K562 (cell line): ENCODE results near the gene KLK1. TPM values are rescaled to one million over a fixed set of nuclear protein-coding genes. Genes with fewer than 3 reads are reported as not detected.
A peak's percentile ranks its signal among the peaks of the same experiment; 100 is the strongest.

Source experiments
- ATAC-seq: fragments of 200-7000 bp; cut with Tn5 transposase; 3 replicates; pipeline ENCODE4 v1.9.1; 2020; ENCODE audit warnings: moderate library complexity
- BruUV-seq: library from RNA; stranded (reverse); fragments of 400-500 nt; replicated peaks from 2 replicates; lab custom pipeline; 2021; lab: Mats Ljungman, UMichigan
- CTCF ChIA-PET: fragments of 300-600 bp; formaldehyde crosslinking; extraction: SDS; loops from one replicate; lab custom pipeline; 2021; ENCODE audit warnings: low intra/inter-chr PET ratio; lab: Yijun Ruan, JAX
- POLR2A ChIA-PET: fragments of 300-600, 350-650 bp; sonication (Branson Sonifier 250); formaldehyde crosslinking; extraction: SDS; loops from one replicate; lab custom pipeline; 2021; ENCODE audit warnings: antibody characterized with exemption, inconsistent platforms; lab: Yijun Ruan, JAX
- DNase-seq, 4 experiments: peaks; one replicate each; pipeline versions ENCODE4 v3.0.0 to v3.0.0-alpha.2; 2011 to 2018; ENCODE audit warnings: low spot score in 3 of 4, mixed read lengths in 3 of 4; ENCODE audit errors: extremely low read depth in 1 of 4
- FAIRE-seq: peaks from 2 replicates; lab custom pipeline; 2011; peaks lifted over from hg19 to GRCh38; lab: Jason Lieb, UNC
- H2AFZ ChIP-seq: 2 replicates; pipeline ENCODE4 v1.6.0; 2011; ENCODE audit warnings: low read depth, low read length, control low read depth, inconsistent platforms
- H3K27ac ChIP-seq: fragments of 200-600 bp; 3 replicates; pipeline ENCODE4 v1.8.0; 2011; ENCODE audit warnings: low read depth, mild to moderate bottlenecking, control low read depth, inconsistent platforms, low read length, moderate library complexity, mixed read lengths; ENCODE audit errors: extremely low read depth
- H3K27me3 ChIP-seq, 2 experiments: fragments of 300-600 bp in 1 of 2; 2 replicates in 1 of 2; 3 replicates in 1 of 2; pipeline versions ENCODE4 v1.6.0 to v1.8.0; 2011; ENCODE audit warnings: inconsistent platforms in 2 of 2, low read length in 2 of 2, mild to moderate bottlenecking in 1 of 2, mixed read lengths in 1 of 2, moderate library complexity in 1 of 2; ENCODE audit not compliant: control insufficient read depth in 2 of 2, insufficient read depth in 2 of 2
- H3K36me3 ChIP-seq: fragments of 300-600 bp; 3 replicates; pipeline ENCODE4 v1.8.0; 2011; ENCODE audit warnings: mild to moderate bottlenecking, low read length, inconsistent platforms; ENCODE audit not compliant: control insufficient read depth, insufficient read depth
- H3K4me1 ChIP-seq, 2 experiments: fragments of 200-600 bp in 1 of 2; replicated peaks in 1 of 2; 2 replicates in 1 of 2; 3 replicates in 1 of 2; pipeline versions ENCODE4 v1.5.1 to v1.8.0; 2011; ENCODE audit warnings: inconsistent platforms in 2 of 2, low read length in 2 of 2, mild to moderate bottlenecking in 1 of 2, mixed read lengths in 1 of 2, moderate library complexity in 1 of 2; ENCODE audit not compliant: control insufficient read depth in 2 of 2, insufficient read depth in 2 of 2
- H3K4me2 ChIP-seq: 2 replicates; pipeline ENCODE4 v1.6.1; 2011; ENCODE audit warnings: low read length, control low read depth, inconsistent platforms, mixed read lengths; ENCODE audit not compliant: insufficient read depth
- H3K4me3 ChIP-seq: fragments of 200-600 bp; sonication (generic), shearing (Covaris generic); 2 replicates; pipeline ENCODE4 v1.5.1; 2016; ENCODE audit warnings: control low read depth, inconsistent platforms
- H3K79me2 ChIP-seq: fragments of 200-600 bp; 3 replicates; pipeline ENCODE4 v1.8.0; 2011; ENCODE audit warnings: low read length, inconsistent platforms; ENCODE audit not compliant: control insufficient read depth, insufficient read depth
- H3K9ac ChIP-seq, 2 experiments: 2 replicates each; pipeline versions ENCODE4 v1.6.0 to v1.6.1; 2011; ENCODE audit warnings: low read depth in 2 of 2, low read length in 2 of 2, control low read depth in 1 of 2, inconsistent platforms in 1 of 2, mild to moderate bottlenecking in 1 of 2, mixed read lengths in 1 of 2; ENCODE audit not compliant: insufficient read depth in 1 of 2
- H3K9me1 ChIP-seq: one replicate; pipeline ENCODE4 v1.6.0; 2011; ENCODE audit warnings: inconsistent platforms, mild to moderate bottlenecking, low read length, moderate library complexity; ENCODE audit not compliant: control insufficient read depth, insufficient read depth
- H3K9me3 ChIP-seq: replicated peaks from 2 replicates; pipeline ENCODE4 v1.5.1; 2011; ENCODE audit warnings: low read depth, low read length, inconsistent platforms; ENCODE audit not compliant: control insufficient read depth, insufficient read depth
- H4K20me1 ChIP-seq: replicated peaks from 2 replicates; pipeline ENCODE4 v1.6.1; 2011; ENCODE audit warnings: low read length, inconsistent platforms, mixed read lengths; ENCODE audit not compliant: control insufficient read depth, insufficient read depth
- ARID1B ChIP-seq: fragments of 450-650 bp; IDR thresholded peaks from 2 replicates; pipeline ENCODE4 v1.6.1; 2016; ENCODE audit warnings: antibody characterized with exemption, mild to moderate bottlenecking, inconsistent platforms
- BHLHE40 ChIP-seq: IDR thresholded peaks from 2 replicates; pipeline ENCODE4 v1.6.1; 2011; ENCODE audit warnings: low read length, improper control_type of control experiment
- C11orf30 ChIP-seq: fragments of 450-650 bp; IDR thresholded peaks from 2 replicates; pipeline ENCODE4 v1.6.1; 2016; ENCODE audit warnings: low read depth, mild to moderate bottlenecking
- CEBPB ChIP-seq: fragments of 450-650 bp; IDR thresholded peaks from 2 replicates; pipeline ENCODE4 v1.6.1; 2016; ENCODE audit warnings: missing genetic modification characterization, missing compliant biosample characterization
- CHD2 ChIP-seq: IDR thresholded peaks from 2 replicates; pipeline ENCODE4 v1.6.1; 2011; ENCODE audit warnings: low read depth, low read length
- CXXC5 ChIP-seq: fragments of 250-450 bp; sonication (Bioruptor Pico); IDR thresholded peaks from 2 replicates; pipeline ENCODE4 v1.8.0; 2022; ENCODE audit warnings: inconsistent platforms, mild to moderate bottlenecking, moderate library complexity
- EGR1 ChIP-seq: fragments of 450-650 bp; conservative IDR thresholded peaks from 2 replicates; pipeline ENCODE4 v1.6.1; 2017; ENCODE audit warnings: mild to moderate bottlenecking
- FOXJ2 ChIP-seq: fragments of 200-800 bp; sonication (Bioruptor generic); IDR thresholded peaks from 2 replicates; pipeline ENCODE4 v1.6.1; 2016; ENCODE audit warnings: missing genetic modification characterization, missing compliant biosample characterization
- GABPB1 ChIP-seq: sonication (generic); formaldehyde crosslinking; IDR thresholded peaks from 2 replicates; pipeline ENCODE4 v1.8.0; 2022; ENCODE audit warnings: mild to moderate bottlenecking, missing genetic modification reagents
- GMEB1 ChIP-seq: fragments of 250-450 bp; sonication (Bioruptor Pico); IDR thresholded peaks from 2 replicates; pipeline ENCODE4 v1.4.0; 2020; ENCODE audit warnings: mild to moderate bottlenecking
- L3MBTL2 ChIP-seq: fragments of 450-650 bp; IDR thresholded peaks from 2 replicates; pipeline ENCODE4 v1.6.1; 2016; ENCODE audit warnings: mild to moderate bottlenecking, moderate library complexity
- LEF1 ChIP-seq: fragments of 450-650 bp; IDR thresholded peaks from 2 replicates; pipeline ENCODE4 v1.6.1; 2016; ENCODE audit warnings: mild to moderate bottlenecking
- MAFG ChIP-seq: fragments of 450-650 bp; conservative IDR thresholded peaks from 2 replicates; pipeline ENCODE4 v1.6.1; 2016; ENCODE audit warnings: missing genetic modification characterization, missing compliant biosample characterization
- NBN ChIP-seq: fragments of 450-650 bp; IDR thresholded peaks from 2 replicates; pipeline ENCODE4 v1.6.1; 2016; ENCODE audit warnings: low read depth, mild to moderate bottlenecking
- NFIC ChIP-seq: fragments of 450-650 bp; IDR thresholded peaks from 2 replicates; pipeline ENCODE4 v1.6.1; 2017; ENCODE audit warnings: mild to moderate bottlenecking, inconsistent platforms
- NRF1 ChIP-seq, 2 experiments: fragments of 450-650 bp; IDR thresholded peaks in 1 of 2; conservative IDR thresholded peaks in 1 of 2; 2 replicates each; pipeline ENCODE4 v1.6.1; 2014; ENCODE audit warnings: mild to moderate bottlenecking in 2 of 2
- RBBP5 ChIP-seq: fragments of 200-600 bp; sonication (generic); IDR thresholded peaks from 2 replicates; pipeline ENCODE4 v1.6.1; 2012; ENCODE audit warnings: borderline replicate concordance, mild to moderate bottlenecking, low read length, control low read depth, inconsistent platforms; ENCODE audit not compliant: insufficient read depth, poor library complexity, severe bottlenecking
- SP1 ChIP-seq: sonication (generic); formaldehyde crosslinking; IDR thresholded peaks from 2 replicates; pipeline ENCODE4 v1.8.1; 2022; ENCODE audit warnings: mild to moderate bottlenecking, missing genetic modification reagents
- TCF7 ChIP-seq: sonication (generic); IDR thresholded peaks from 2 replicates; pipeline ENCODE4 v1.6.1; 2016; ENCODE audit warnings: antibody characterized with exemption, borderline replicate concordance
- TFAM ChIP-seq: fragments of 250-450 bp; sonication (Bioruptor Pico); conservative IDR thresholded peaks from 2 replicates; pipeline ENCODE4 v1.5.0; 2021; ENCODE audit warnings: mild to moderate bottlenecking, moderate library complexity
- TFAP4 ChIP-seq: sonication (generic); formaldehyde crosslinking; IDR thresholded peaks from 2 replicates; pipeline ENCODE4 v1.8.0; 2022; ENCODE audit warnings: missing genetic modification reagents, mild to moderate bottlenecking, moderate library complexity, borderline replicate concordance
- WGBS: fragments of 100-300 bp; shearing (Covaris generic); methylation state at CpG from one replicate; pipeline ENCODE4 v1.1.6; 2016; ENCODE audit warnings: low coverage, mixed read lengths; ENCODE audit not compliant: insufficient coverage; ENCODE audit errors: missing lambda C conversion rate; 5-methylcytosine and 5-hydroxymethylcytosine counted together
- in situ Hi-C: fragments of 300-500 bp; cut with MboI; formaldehyde crosslinking; loops from 4 replicates; pipeline ENCODE4 v1.15.0; 2018; ENCODE audit warnings: inconsistent platforms, mixed read lengths
- intact Hi-C: fragments of 100-400 bp; cut with micrococcal nuclease; formaldehyde crosslinking; loops from 2 replicates; pipeline ENCODE4 v1.14.2; 2022
- polyA plus RNA-seq, 8 experiments: library from polyadenylated mRNA; depleted of rRNA in 4 of 8; stranded (reverse) in 5 of 8; unstranded in 3 of 8; fragments of >200 nt; fragmentation: Nextera tagmentation in 2 of 8; fragmentation: Illumina TruSeq in 1 of 8; extraction: Ambion mirVana in 2 of 8; extraction: Trizol in 1 of 8; gene quantifications; 2 replicates each; pipeline versions ENCODE4 v1.2.1 to v1.2.3, GENCODE V29; 2011 to 2014; ENCODE audit warnings: inconsistent platforms in 1 of 8, missing spikeins in 1 of 8
- total RNA-seq, 7 experiments: library from RNA; depleted of rRNA in 6 of 7; stranded (reverse); fragments of >200 nt in 6 of 7; fragmentation: Illumina TruSeq in 2 of 7; extraction: Trizol in 2 of 7; gene quantifications; 2 replicates each; pipeline versions ENCODE4 v1.2.1 to v1.2.3, GENCODE V29; 2011 to 2021; ENCODE audit warnings: low replicate concordance in 1 of 7

Gene KLK1
- total and polyA plus RNA-seq, 9 of the 15 experiments (the other 6 are each of a cell fraction or from before 2014, with no cell fraction given), result 0.87 to 15.4 (median 9.1) TPM

- DNase-seq (peak in 1 of 4 experiments; percentile 55), FAIRE-seq (no peak), ATAC-seq (peak; percentile 59)
- BruUV-seq, result no TSS peak
- POLR2A ChIA-PET, result interaction anchor here (1.3 to 2.9 kb wide), 3 partner anchors 15 to 55 kb away, joined by 4 to 13 read pairs (median 10); partner anchors contain the start of gene CLEC11A
- H3K4me3 ChIP-seq, result 0 out of 2 replicates have a peak overlapping the region, but pooled peaks have one; percentile 4
- peak overlapping the region; percentile 44 for H3K4me2 ChIP-seq
- no peaks in the 10 kb centered on the region for H3K9me3 ChIP-seq
- in situ Hi-C loops, result no loop called here
- WGBS, result 7% methylated on average over 30 of the region's 30 CpGs
- peak overlapping the region in 1 of 2 experiments; percentile 82; a peak in 2 of 4 replicates for H3K9ac ChIP-seq
- H3K9me1 ChIP-seq, result no peaks in the 10 kb centered on the region
- H3K27ac ChIP-seq, result no peak overlapping the region
- H2AFZ ChIP-seq, result peak overlapping the region; percentile 35; the same call in 1 of the 2 replicates
- peaks cover 25 to 32% of the 10 kb centered on the region in 2 experiments; a peak in 4 of 5 replicates for H3K4me1 ChIP-seq
- H4K20me1 ChIP-seq, result no peaks in the 10 kb centered on the region
- H3K27me3 ChIP-seq, result no peaks in the 10 kb centered on the region
- H3K79me2 ChIP-seq, result no peaks in the 10 kb centered on the region
- no peaks in the 10 kb centered on the region for H3K36me3 ChIP-seq
- CTCF ChIA-PET, result interaction anchor here (0.9 kb wide), 1 partner anchor 53 kb away, joined by 5 read pairs; no protein-coding TSS in a partner anchor
- intact Hi-C loops, result no loop called here
- TF ChIP-seq SP1 (CRISPR knock-in tag) (no peak), RBBP5 (peak; percentile 22), TFAP4 (CRISPR knock-in tag) (peak; percentile 14; the same call in 1 of the 2 replicates), NBN (no peak), GABPB1 (no peak), L3MBTL2 (peak; percentile 50), NFIC (peak; percentile 77), TCF7 (peak; percentile 73; the same call in 1 of the 2 replicates), FOXJ2 (tag) (0 out of 2 replicates have a peak, but pooled peaks have one; percentile 27), NRF1 (conservative IDR thresholded peaks at IDR 0.05 in 1 of 2, IDR thresholded peaks at IDR 0.05 in 1 of 2) (peak in 1 of 2 experiments; percentile 26; a peak in 1 of 4 replicates), CEBPB (tag) (peak; percentile 65), CHD2 (no peak), ARID1B (0 out of 2 replicates have a peak, but pooled peaks have one; percentile 19), CXXC5 (peak; percentile 13; the same call in 1 of the 2 replicates), MAFG (tag) (0 out of 2 replicates have a peak, but pooled peaks have one; percentile 2), GMEB1 (no peak), C11orf30 (no peak), TFAM (no peak), EGR1 (peak; percentile 28), LEF1 (peak; percentile 66; the same call in 1 of the 2 replicates), BHLHE40 (no peak)
Measured at GRCh38 chr19:50777830-50778303, 45.7 kb downstream of the KLK1 start.
